ENCODE measurements around the gene MORN3. TPM values are rescaled to one million over a fixed set of nuclear protein-coding genes. Genes with fewer than 3 reads are reported as not detected.

MORN3 gene
- total RNA-seq: 0.65 and 0.86 TPM in 2 replicates

GRCh38 chr12:121669521-121669900, at the start of gene MORN3:
Gene MORN3 (minus strand): TSS chr12:121669654. CDS start chr12:121669483, 171 bp downstream.

DNA sequence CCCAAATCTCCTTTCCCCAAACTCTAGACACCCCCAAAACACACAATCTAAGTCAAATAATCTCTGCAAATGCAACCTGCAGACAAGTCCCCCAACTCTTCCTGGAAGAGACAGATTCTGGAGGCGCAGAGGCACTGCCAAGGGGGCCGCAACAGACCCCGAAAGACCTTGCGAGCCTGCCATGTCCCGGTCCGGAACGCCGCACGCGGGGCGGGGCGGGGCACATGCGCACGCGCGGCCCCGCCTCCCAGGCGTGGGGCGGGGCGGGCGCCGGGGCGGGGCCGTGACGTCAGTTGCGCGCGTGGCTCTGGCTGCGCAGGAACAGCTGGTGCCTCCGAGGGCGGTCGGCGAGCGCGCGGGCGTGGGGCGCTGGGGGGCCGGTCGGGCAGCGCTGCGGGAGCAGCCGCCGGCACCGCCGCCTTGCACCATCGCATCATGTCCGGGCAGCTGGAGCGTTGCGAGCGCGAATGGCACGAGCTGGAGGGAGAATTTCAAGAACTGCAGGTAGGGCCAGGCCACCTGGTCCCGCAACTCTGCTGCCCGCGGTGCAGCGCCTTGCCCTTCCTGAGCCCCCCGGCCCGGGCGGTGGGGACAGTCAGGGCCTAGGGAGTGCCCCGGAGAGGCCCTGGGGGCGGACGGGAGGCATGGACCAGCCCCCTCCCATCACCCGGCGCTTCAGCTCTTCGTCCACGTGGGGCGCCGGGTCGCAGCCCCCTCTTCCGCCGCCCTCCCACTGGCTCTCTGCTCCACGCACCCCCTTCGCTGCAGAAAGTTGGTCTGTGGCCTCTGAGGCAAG, 43.2 kb upstream of the MORN3 start, which contains the start of gene TMEM120B:
TSS of gene TMEM120B (plus strand) at position 292 of the 796 bp plus-strand sequence. CDS start at position 436, 144 bp downstream.

DNA sequence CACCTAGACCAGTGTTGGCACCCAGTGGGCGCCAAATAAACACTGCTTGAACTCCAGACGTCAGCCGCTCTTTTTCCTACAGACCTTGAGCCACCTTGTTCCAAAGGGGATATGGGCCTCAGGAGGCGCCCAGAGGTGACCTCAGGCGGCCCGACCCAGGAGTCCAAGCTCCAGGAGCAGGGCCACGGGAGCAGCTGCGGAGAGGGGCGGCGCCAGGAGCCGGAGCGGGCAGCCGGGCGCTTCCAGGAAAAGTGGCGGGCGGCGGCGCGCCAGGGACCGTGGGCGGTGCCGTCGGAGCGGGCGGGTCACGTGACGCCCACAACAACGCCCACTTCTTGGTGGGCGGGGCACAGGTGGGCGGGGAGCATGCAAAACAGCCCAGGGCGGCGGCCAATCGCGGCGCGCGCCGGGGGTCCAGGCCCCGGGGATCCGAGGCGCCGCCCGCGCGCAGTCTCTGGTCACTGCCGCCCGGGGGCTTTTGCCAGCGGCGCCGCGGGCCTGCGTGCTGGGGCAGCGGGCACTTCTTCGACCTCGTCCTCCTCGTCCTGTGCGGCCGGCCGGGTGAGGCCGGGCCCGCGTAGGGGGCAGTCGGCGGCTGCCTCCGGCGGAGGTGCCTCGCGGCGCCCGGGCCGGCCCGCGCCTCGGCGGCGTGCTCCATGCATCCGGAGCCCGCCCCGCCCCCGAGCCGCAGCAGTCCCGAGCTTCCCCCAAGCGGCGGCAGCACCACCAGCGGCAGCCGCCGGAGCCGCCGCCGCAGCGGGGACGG, 43.2 kb downstream of the MORN3 start, which contains the start of gene ORAI1:
TSS of gene ORAI1 (plus strand) at position 444 of the 766 bp plus-strand sequence.

Other genes starting within 250 kb of the MORN3 start
- 24.4 and 34.4 TPM in 2 replicates for gene KDM2B, start 88.6 kb downstream of the MORN3 start, total RNA-seq
- gene ORAI1, start 43.1 kb downstream of the MORN3 start, total RNA-seq: 8.7 and 14.1 TPM in 2 replicates
- gene TMEM120B, start 43.1 kb upstream of the MORN3 start, total RNA-seq: 14.7 and 26.3 TPM in 2 replicates
- 2.2 and 3.9 TPM in 2 replicates for gene RHOF, start 124.0 kb upstream of the MORN3 start, total RNA-seq
- 4.8 and 5.6 TPM in 2 replicates for gene SETD1B, start 134.4 kb upstream of the MORN3 start, total RNA-seq
- 0.46 and 1.4 TPM in 2 replicates for gene HPD, start 189.2 kb upstream of the MORN3 start, total RNA-seq
- 98.0 and 108 TPM in 2 replicates for gene PSMD9, start 219.1 kb upstream of the MORN3 start, total RNA-seq
- gene CFAP251, start 248.9 kb upstream of the MORN3 start, total RNA-seq: 6.7 and 7.9 TPM in 2 replicates

Data from smooth muscle cell of the pulmonary artery (primary cell).